ENCODE results near the gene SPATA32. TPM values are rescaled to one million over a fixed set of nuclear protein-coding genes. Genes with fewer than 3 reads are reported as not detected.

SPATA32 gene
- total and polyA plus RNA-seq, 7 donors, result 0.11 TPM; not detected in 6

DNA sequence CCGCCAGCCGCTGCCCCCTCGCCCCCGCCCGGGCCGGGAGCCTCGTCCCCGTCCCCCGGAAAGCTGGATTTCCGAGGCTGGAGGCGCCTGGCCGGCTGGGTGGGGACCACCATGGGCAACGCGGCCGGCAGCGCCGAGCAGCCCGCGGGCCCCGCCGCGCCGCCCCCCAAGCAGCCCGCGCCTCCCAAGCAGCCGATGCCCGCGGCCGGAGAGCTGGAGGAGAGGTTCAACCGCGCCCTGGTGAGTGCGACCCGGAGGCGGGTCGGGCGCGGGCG lies 39.9 kb downstream of the SPATA32 start:
- Histone ChIP-seq H3K9me3 (no peaks in the 10 kb centered on the region), H3K27me3 (ENCODE audit: insufficient read depth in 3 of 3, low read length in 2 of 3) (peaks cover 0 to 13% (median 8%) of the 10 kb centered on the region in 3 donors), H3K4me3 (peak overlapping the region; percentile 70), H3K27ac (no peak overlapping the region), H3K4me1 (peaks cover 3% of the 10 kb centered on the region), H3K36me3 (ENCODE audit: insufficient read depth in 1 of 2, low read depth in 1 of 2) (no peaks in the 10 kb centered on the region)
- WGBS, 3 donors, result 3 to 7% (median 3%) methylated on average over 16 to 38 of the region's 38 CpGs
- no peak for ATAC-seq
- TF ChIP-seq, protein P1, sequence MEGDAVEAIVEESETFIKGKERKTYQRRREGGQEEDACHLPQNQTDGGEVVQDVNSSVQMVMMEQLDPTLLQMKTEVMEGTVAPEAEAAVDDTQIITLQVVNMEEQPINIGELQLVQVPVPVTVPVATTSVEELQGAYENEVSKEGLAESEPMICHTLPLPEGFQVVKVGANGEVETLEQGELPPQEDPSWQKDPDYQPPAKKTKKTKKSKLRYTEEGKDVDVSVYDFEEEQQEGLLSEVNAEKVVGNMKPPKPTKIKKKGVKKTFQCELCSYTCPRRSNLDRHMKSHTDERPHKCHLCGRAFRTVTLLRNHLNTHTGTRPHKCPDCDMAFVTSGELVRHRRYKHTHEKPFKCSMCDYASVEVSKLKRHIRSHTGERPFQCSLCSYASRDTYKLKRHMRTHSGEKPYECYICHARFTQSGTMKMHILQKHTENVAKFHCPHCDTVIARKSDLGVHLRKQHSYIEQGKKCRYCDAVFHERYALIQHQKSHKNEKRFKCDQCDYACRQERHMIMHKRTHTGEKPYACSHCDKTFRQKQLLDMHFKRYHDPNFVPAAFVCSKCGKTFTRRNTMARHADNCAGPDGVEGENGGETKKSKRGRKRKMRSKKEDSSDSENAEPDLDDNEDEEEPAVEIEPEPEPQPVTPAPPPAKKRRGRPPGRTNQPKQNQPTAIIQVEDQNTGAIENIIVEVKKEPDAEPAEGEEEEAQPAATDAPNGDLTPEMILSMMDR (IDR thresholded peaks at IDR 0.05), result no peak
- no peak for DNase-seq
- intact Hi-C loops (cut with DNase I), result loop anchor here in 1 of 2 donors (5.0 kb wide), 1 partner anchor 365 kb away; no protein-coding TSS in a partner anchor

DNA sequence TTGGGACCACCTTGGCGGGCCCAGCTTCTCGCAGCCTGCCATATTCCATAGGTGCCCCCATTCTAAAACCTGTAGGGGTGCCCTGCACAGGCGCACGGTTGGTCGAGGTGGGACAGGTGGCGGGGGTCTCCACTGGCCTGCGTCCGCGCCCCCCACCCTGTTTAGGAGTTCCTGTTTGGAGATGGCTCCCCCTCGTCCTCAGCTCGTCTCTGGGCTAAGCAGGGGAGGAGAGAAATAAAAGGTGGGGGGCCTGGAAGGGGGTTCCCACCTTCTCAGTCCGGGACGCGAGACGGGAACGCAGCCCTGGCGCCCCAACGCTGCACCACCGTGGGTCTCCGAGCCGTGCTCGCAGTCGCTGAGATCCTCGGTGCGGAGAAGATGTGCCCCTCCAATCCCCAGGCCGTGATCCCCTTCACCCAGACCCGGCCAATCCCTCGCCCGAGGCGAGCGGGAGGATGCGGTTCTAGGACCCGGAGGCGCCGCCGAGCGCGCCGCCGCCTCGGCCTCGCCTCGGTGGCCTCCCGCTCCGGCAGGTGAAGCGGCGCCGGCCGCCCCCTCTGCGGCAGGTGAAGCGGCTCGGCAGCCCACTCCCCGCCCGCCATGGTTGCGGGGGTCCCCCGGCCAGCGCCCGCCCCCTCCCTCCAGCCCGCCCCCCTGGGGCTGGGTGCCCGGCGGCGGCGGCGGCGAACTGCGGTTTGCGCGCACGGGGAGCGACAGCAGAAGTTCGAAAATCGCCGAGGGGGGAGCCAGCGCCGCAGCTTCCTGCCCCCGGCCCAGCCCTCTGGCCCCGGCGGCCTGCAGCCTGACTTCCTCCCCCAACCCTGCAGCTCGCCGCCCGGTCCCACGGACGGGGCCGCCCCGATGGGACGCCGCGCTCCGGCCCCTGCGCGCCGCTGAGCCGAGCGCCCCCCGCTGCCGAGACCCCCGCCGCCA lies 40.5 kb downstream of the SPATA32 start, which contains the start of gene FMNL1:
Gene FMNL1, plus strand, starts transcription at position 805 of the 933 bp plus-strand sequence. CDS start 240 bp downstream, outside the sequence.
- peak; percentile 53 to 80 for DNase-seq
- H3K4me1 ChIP-seq, result peaks cover 3% of the 10 kb centered on the region
- no peaks in the 10 kb centered on the region for H3K36me3 ChIP-seq (ENCODE audit: insufficient read depth in 1 of 2, low read depth in 1 of 2)
- peaks cover 0 to 13% (median 8%) of the 10 kb centered on the region in 3 donors for H3K27me3 ChIP-seq (ENCODE audit: insufficient read depth in 3 of 3, low read length in 2 of 3)
- TF ChIP-seq, protein P1 (IDR thresholded peaks at IDR 0.05), result no peak
- no peaks in the 10 kb centered on the region for H3K9me3 ChIP-seq
- no peak within 1 kb of the TSS for H3K27ac ChIP-seq
- no peak for ATAC-seq
- intact Hi-C loops (cut with DNase I), result loop anchor here in 1 of 2 donors (5.0 kb wide), 1 partner anchor 366 kb away; no protein-coding TSS in a partner anchor
- peak within 1 kb of the TSS; percentile 70 for H3K4me3 ChIP-seq
- WGBS, 3 donors, result 6 to 14% (median 11%) methylated on average over 36 to 98 of the region's 98 CpGs

DNA sequence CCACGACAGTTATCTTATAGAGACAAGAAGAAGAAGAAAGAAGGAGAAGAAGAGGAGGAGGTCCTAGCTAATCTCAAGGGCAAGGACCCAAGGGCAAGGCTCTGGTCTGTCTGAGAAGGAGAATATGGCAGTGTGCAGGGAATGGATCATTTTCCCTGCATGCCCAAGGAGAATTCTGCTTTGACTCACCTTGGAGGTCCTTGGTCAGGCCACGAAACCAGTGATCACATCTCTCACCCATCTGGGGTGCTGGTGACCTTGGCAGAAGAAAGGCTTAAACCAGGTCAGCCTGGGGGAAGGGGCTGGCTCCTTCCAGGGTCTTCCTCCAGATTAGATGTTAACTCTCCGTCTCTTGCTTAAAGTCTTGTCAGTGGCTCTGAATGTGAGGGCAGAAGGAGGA lies 41.8 kb downstream of the SPATA32 start:
- Histone ChIP-seq H3K36me3 (ENCODE audit: insufficient read depth in 1 of 2, low read depth in 1 of 2) (no peaks in the 10 kb centered on the region), H3K4me1 (peaks cover 3% of the 10 kb centered on the region), H3K27me3 (ENCODE audit: insufficient read depth in 3 of 3, low read length in 2 of 3) (peaks cover 0 to 13% (median 8%) of the 10 kb centered on the region in 3 donors), H3K9me3 (no peaks in the 10 kb centered on the region), H3K27ac (no peak overlapping the region), H3K4me3 (no peak overlapping the region)
- intact Hi-C loops (cut with DNase I), result loop anchor here in 1 of 2 donors (5.0 kb wide), 1 partner anchor 367 kb away; no protein-coding TSS in a partner anchor
- ATAC-seq, result no peak
- peak in 1 of 2 donors; percentile 13 for DNase-seq
- 91 to 97% (median 92%) methylated on average over 3 of the region's 3 CpGs for WGBS, 3 donors
- TF ChIP-seq, protein P1 (IDR thresholded peaks at IDR 0.05), result no peak

DNA sequence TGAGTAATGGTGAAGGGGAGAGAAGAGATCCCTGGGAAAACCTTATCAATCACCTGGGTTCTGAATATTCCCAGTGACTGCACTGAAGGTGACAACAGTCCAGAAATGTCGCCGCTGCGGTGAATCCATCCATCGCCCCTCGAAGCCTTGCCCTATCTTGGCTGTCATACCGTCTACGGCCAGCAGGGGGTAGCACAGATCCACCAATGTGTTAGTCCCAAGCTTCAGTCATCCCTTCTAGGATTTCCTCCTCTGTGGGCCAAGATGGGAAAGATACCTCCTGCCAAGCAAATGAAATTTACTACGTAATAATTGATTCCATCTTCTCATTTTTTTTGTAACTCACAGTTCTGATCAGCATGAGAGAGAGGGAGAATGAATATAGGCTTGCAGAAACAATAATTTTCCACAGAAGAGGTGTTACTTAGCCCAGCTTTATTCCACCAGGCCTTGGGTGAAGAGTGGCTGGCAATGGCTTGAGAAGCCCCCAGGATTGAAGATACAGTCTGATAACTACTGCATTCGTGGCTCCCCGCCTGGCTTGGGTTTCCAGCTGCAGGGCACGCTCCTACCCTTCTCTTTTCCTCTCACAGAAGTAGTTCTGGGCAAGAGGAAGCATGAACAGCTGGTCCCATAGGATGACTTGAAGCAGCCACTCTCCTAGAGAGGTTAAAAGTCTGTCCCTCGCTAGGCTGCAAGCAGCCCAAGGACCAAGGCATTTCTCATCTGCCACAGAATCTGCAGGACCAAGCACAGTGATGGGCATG lies 42.8 kb downstream of the SPATA32 start:
- intact Hi-C loops (cut with DNase I), result loop anchor here (1.0 to 2.0 kb wide), 2 partner anchors 16 to 165 kb away; no protein-coding TSS in a partner anchor
- H3K27me3 ChIP-seq (ENCODE audit: insufficient read depth in 3 of 3, low read length in 2 of 3), result peaks cover 0 to 13% (median 8%) of the 10 kb centered on the region in 3 donors
- H3K4me3 ChIP-seq, result no peak overlapping the region
- DNase-seq (peak; percentile 90 to 91), ATAC-seq (peak; percentile 88 to 93 (median 93))
- H3K36me3 ChIP-seq (ENCODE audit: insufficient read depth in 1 of 2, low read depth in 1 of 2), result no peaks in the 10 kb centered on the region
- TF ChIP-seq, protein P1 (IDR thresholded peaks at IDR 0.05), result peak; percentile 98
- no peak overlapping the region for H3K27ac ChIP-seq
- WGBS, 3 donors, result 7 to 15% (median 9%) methylated on average over 12 of the region's 12 CpGs
- H3K9me3 ChIP-seq, result no peaks in the 10 kb centered on the region
- peaks cover 3% of the 10 kb centered on the region for H3K4me1 ChIP-seq

Other genes with a start within 250 kb of the SPATA32 start
- 10 to 100 TPM in 3 of 4 donors, 1 to 10 TPM in 1; 6.9 to 13.5 (median 11.0) TPM for gene DCAKD, start 210.5 kb downstream of the SPATA32 start, total RNA-seq
- 10 to 100 TPM in 1 of 3 donors, 1 to 10 TPM in 2; 6.4 to 14.2 (median 8.4) TPM for gene DCAKD, start 210.5 kb downstream of the SPATA32 start, polyA plus RNA-seq
- 100 to 1,000 TPM in 2 of 4 donors, 10 to 100 TPM in 2; 73.3 to 164 (median 93.1) TPM for gene NMT1, start 200.8 kb downstream of the SPATA32 start, total RNA-seq
- gene NMT1, start 200.8 kb downstream of the SPATA32 start, polyA plus RNA-seq, result 10 to 100 TPM; 58.0 to 79.7 (median 68.3) TPM
- gene PLCD3, start 129.6 kb downstream of the SPATA32 start, total RNA-seq, result 100 to 1,000 TPM in 2 of 4 donors, 10 to 100 TPM in 2; 69.8 to 217 (median 122) TPM
- 100 to 1,000 TPM in 2 of 3 donors, 10 to 100 TPM in 1; 57.0 to 171 (median 170) TPM for gene PLCD3, start 129.6 kb downstream of the SPATA32 start, polyA plus RNA-seq
- gene ACBD4, start 126.4 kb downstream of the SPATA32 start, total RNA-seq, result 1 to 10 TPM; 3.9 to 8.2 (median 5.1) TPM
- 1 to 10 TPM; 2.7 to 5.2 (median 4.4) TPM for gene ACBD4, start 126.4 kb downstream of the SPATA32 start, polyA plus RNA-seq
- gene HEXIM1, start 113.6 kb downstream of the SPATA32 start, total RNA-seq, result 10 to 100 TPM; 21.3 to 52.2 (median 31.5) TPM
- 100 to 1,000 TPM in 1 of 3 donors, 10 to 100 TPM in 1, 1 to 10 TPM in 1; 9.5 to 127 (median 22.0) TPM for gene HEXIM1, start 113.6 kb downstream of the SPATA32 start, polyA plus RNA-seq
- gene HEXIM2, start 100.2 kb downstream of the SPATA32 start, total RNA-seq, result 10 to 100 TPM; 13.7 to 47.1 (median 33.4) TPM
- 10 to 100 TPM in 2 of 3 donors, 1 to 10 TPM in 1; 8.2 to 69.5 (median 62.7) TPM for gene HEXIM2, start 100.2 kb downstream of the SPATA32 start, polyA plus RNA-seq
- gene FMNL1, start 40.2 kb downstream of the SPATA32 start, total RNA-seq, result 1 to 10 TPM; 5.4 to 6.5 (median 6.0) TPM
- gene FMNL1, start 40.2 kb downstream of the SPATA32 start, polyA plus RNA-seq, result 1 to 10 TPM; 1.8 to 2.4 (median 2.3) TPM
- 10 to 100 TPM; 21.8 to 53.5 (median 30.1) TPM for gene MAP3K14, start 54.9 kb upstream of the SPATA32 start, total RNA-seq
- gene MAP3K14, start 54.9 kb upstream of the SPATA32 start, polyA plus RNA-seq, result 10 to 100 TPM; 12.4 to 28.1 (median 24.6) TPM
- 1 to 10 TPM; 4.8 to 8.1 (median 6.7) TPM for gene ARHGAP27, start 170.8 kb upstream of the SPATA32 start, total RNA-seq
- 1 to 10 TPM; 3.4 to 8.9 (median 3.5) TPM for gene ARHGAP27, start 170.8 kb upstream of the SPATA32 start, polyA plus RNA-seq
- gene PLEKHM1, start 228.6 kb upstream of the SPATA32 start, total RNA-seq, result 10 to 100 TPM; 21.8 to 47.6 (median 36.0) TPM
- gene PLEKHM1, start 228.6 kb upstream of the SPATA32 start, polyA plus RNA-seq, result 10 to 100 TPM; 13.0 to 25.5 (median 23.9) TPM

Measured in psoas muscle (tissue), 8 donors.